Liver (tissue), 9 donors: ENCODE data around the gene MICAL3. TPM values are rescaled to one million over a fixed set of nuclear protein-coding genes. Genes with fewer than 3 reads are reported as not detected.
A peak's percentile ranks its signal among the peaks of the same experiment; 100 is the strongest.

Experiments used
- DNase-seq: peaks from one replicate; pipeline ENCODE4 v3.0.0-alpha.2; 2017; ENCODE audit warnings: low spot score
- H3K27ac ChIP-seq, 2 donors: one replicate each; pipeline ENCODE4 v1.7.0; 2013; ENCODE audit warnings: inconsistent platforms in 2 of 2, low read length in 2 of 2, control low read depth in 1 of 2, low read depth in 1 of 2, mild to moderate bottlenecking in 1 of 2
- H3K27me3 ChIP-seq, 4 donors: one replicate each; pipeline versions ENCODE4 v1.6.1 to v1.7.0; 2013; ENCODE audit warnings: low read length in 3 of 4, inconsistent platforms in 1 of 4, mild to moderate bottlenecking in 1 of 4, moderate library complexity in 1 of 4; ENCODE audit not compliant: control insufficient read depth in 4 of 4, insufficient read depth in 4 of 4
- H3K36me3 ChIP-seq, 4 donors: one replicate each; pipeline versions ENCODE4 v1.6.1 to v1.7.0; 2013; ENCODE audit warnings: low read length in 3 of 4, mild to moderate bottlenecking in 3 of 4, low read depth in 1 of 4, moderate library complexity in 1 of 4; ENCODE audit not compliant: control insufficient read depth in 4 of 4, insufficient read depth in 3 of 4
- H3K4me1 ChIP-seq, 4 donors: one replicate each; pipeline versions ENCODE4 v1.6.1 to v1.7.0; 2013; ENCODE audit warnings: low read length in 3 of 4, mild to moderate bottlenecking in 3 of 4, moderate library complexity in 1 of 4; ENCODE audit not compliant: control insufficient read depth in 4 of 4, insufficient read depth in 4 of 4
- H3K4me3 ChIP-seq, 3 donors: one replicate each; pipeline versions ENCODE4 v1.6.1 to v1.7.0; 2013; ENCODE audit warnings: low read length in 3 of 3, control low read depth in 1 of 3, low read depth in 1 of 3, mild to moderate bottlenecking in 1 of 3
- H3K9ac ChIP-seq, 2 donors: one replicate each; pipeline ENCODE4 v1.7.0; 2013; ENCODE audit warnings: low read length in 2 of 2, mild to moderate bottlenecking in 2 of 2, moderate library complexity in 2 of 2, control low read depth in 1 of 2, low read depth in 1 of 2
- H3K9me3 ChIP-seq, 4 donors: one replicate each; pipeline versions ENCODE4 v1.6.1 to v1.7.0; 2013; ENCODE audit warnings: low read length in 3 of 4; ENCODE audit not compliant: control insufficient read depth in 4 of 4
- FOXA1 ChIP-seq: IDR thresholded peaks from 2 replicates; pipeline ENCODE4 v1.6.1; 2016; ENCODE audit warnings: antibody characterized with exemption
- FOXA2 ChIP-seq: IDR thresholded peaks from 2 replicates; pipeline ENCODE4 v1.6.1; 2016; ENCODE audit warnings: antibody characterized with exemption
- HNF4A ChIP-seq, 2 donors: conservative IDR thresholded peaks; 2 replicates each; pipeline ENCODE4 v1.6.1; 2016; ENCODE audit warnings: antibody characterized with exemption in 2 of 2, mild to moderate bottlenecking in 2 of 2
- JUND ChIP-seq, 2 donors: IDR thresholded peaks; 2 replicates each; pipeline ENCODE4 v1.6.1; 2016; ENCODE audit warnings: antibody characterized with exemption in 2 of 2
- NR2F2 ChIP-seq: IDR thresholded peaks from 2 replicates; pipeline ENCODE4 v1.6.1; 2016; ENCODE audit warnings: antibody characterized with exemption
- RAD21 ChIP-seq, 2 donors: IDR thresholded peaks; 2 replicates each; pipeline ENCODE4 v1.6.1; 2016; ENCODE audit warnings: antibody characterized with exemption in 2 of 2, mild to moderate bottlenecking in 2 of 2
- RXRA ChIP-seq, 2 donors: IDR thresholded peaks; 2 replicates each; pipeline ENCODE4 v1.6.1; 2017 to 2018; ENCODE audit warnings: antibody characterized with exemption in 2 of 2, mild to moderate bottlenecking in 1 of 2
- SP1 ChIP-seq: IDR thresholded peaks from 2 replicates; pipeline ENCODE4 v1.6.1; 2018; ENCODE audit warnings: antibody characterized with exemption, mild to moderate bottlenecking
- TAF1 ChIP-seq: conservative IDR thresholded peaks from 2 replicates; pipeline ENCODE4 v1.6.1; 2016; ENCODE audit warnings: antibody characterized with exemption, mild to moderate bottlenecking
- YY1 ChIP-seq: IDR thresholded peaks from 2 replicates; pipeline ENCODE4 v1.6.1; 2016; ENCODE audit warnings: antibody characterized with exemption, mild to moderate bottlenecking
- WGBS: extraction: QIAGEN DNeasy Blood & Tissue Kit; methylation state at CpG from one replicate; pipeline ENCODE4 v1.1.7; 2013; 5-methylcytosine and 5-hydroxymethylcytosine counted together
- polyA plus RNA-seq, 2 donors: library from polyadenylated mRNA; stranded (reverse) in 1 of 2; unstranded in 1 of 2; fragments of 200-250 nt in 1 of 2; fragments of >200 nt in 1 of 2; fragmentation: Nextera tagmentation in 1 of 2; extraction: Ambion mirVana in 1 of 2; gene quantifications; one replicate each; pipeline versions ENCODE4 v1.2.1 to v1.2.3, GENCODE V29; 2013 to 2015
- total RNA-seq, 2 donors: library from RNA; depleted of rRNA; stranded (reverse); fragments of >200 nt; gene quantifications; one replicate each; pipeline ENCODE4 v1.2.3, GENCODE V29; 2014
- TF ChIP-seq, protein P1 (sequence below): IDR thresholded peaks from 2 replicates; pipeline ENCODE4 v1.6.1; 2016; ENCODE audit warnings: antibody characterized with exemption
- TF ChIP-seq, protein P2 (sequence below): IDR thresholded peaks from 2 replicates; pipeline ENCODE4 v1.6.1; 2016; ENCODE audit warnings: antibody characterized with exemption
- TF ChIP-seq, protein P3 (sequence below): fragments of 150-350 bp; IDR thresholded peaks from 2 replicates; pipeline ENCODE4 v1.5.1; 2017; ENCODE audit warnings: improper control_type of control experiment, low read depth, low read length; ENCODE audit not compliant: missing input control
- TF ChIP-seq, protein P4 (sequence below): IDR thresholded peaks from 2 replicates; pipeline ENCODE4 v1.6.1; 2016; ENCODE audit warnings: antibody characterized with exemption
- TF ChIP-seq, protein P5 (sequence below): IDR thresholded peaks from 2 replicates; pipeline ENCODE4 v1.6.1; 2016; ENCODE audit warnings: antibody characterized with exemption, mild to moderate bottlenecking
- donor health status: healthy.
- donor health status: healthy.
- donor health status: healthy.
- donor health status: healthy.
- donor health status: healthy.

MICAL3 gene
- total and polyA plus RNA-seq, 4 donors = 6.4 to 38.4 (median 23.4) TPM

DNA sequence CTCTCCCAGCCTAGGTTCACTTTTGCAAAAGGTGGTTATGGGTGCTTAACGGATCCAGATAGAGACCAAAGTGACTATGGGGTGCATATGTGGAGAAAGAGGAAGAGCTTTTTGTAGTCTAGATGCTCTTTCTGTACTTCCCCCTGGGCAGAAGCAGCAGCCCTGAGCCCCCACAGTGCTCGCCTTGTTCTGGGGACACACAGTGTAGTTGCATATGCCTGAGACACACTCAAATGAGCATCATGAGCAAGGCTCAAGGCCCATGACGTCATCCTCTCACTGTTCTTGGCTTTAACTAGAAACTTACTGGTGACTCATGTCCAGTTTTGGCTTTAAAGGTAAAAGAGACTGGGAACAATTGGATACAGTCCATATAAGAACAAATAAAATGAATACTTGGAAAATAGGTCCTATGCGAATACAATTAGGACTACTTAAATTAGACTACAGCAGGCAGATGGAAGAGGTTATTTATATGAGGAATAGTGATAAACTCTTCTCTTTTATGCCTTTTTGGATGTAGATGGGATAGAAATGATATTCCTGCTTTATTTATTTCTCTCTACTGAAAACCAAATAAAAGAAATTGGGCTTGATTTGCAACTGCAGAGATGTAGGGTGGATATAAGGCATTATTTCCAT is 33.3 kb upstream of the MICAL3 start:
- no peak for DNase-seq
- Histone ChIP-seq H3K9ac (peak overlapping the region in 1 of 2 donors; percentile 14), H3K9me3 (no peaks in the 10 kb centered on the region), H3K4me3 (no peak overlapping the region), H3K27ac (no peak overlapping the region), H3K36me3 (no peaks in the 10 kb centered on the region), H3K4me1 (peaks cover 5 to 11% (median 7%) of the 10 kb centered on the region in 4 donors), H3K27me3 (no peaks in the 10 kb centered on the region)
- TF ChIP-seq RAD21 (IDR thresholded peaks at IDR 0.05) (no peak), TAF1 (no peak), FOXA2 (no peak), JUND (IDR thresholded peaks at IDR 0.05) (peak; percentile 83 to 92), HNF4A (conservative IDR thresholded peaks at IDR 0.05) (no peak), YY1 (peak; percentile 24), FOXA1 (no peak), NR2F2 (no peak), SP1 (no peak)
- TF ChIP-seq, protein P1, sequence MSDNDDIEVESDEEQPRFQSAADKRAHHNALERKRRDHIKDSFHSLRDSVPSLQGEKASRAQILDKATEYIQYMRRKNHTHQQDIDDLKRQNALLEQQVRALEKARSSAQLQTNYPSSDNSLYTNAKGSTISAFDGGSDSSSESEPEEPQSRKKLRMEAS = no peak
- TF ChIP-seq, protein P2, sequence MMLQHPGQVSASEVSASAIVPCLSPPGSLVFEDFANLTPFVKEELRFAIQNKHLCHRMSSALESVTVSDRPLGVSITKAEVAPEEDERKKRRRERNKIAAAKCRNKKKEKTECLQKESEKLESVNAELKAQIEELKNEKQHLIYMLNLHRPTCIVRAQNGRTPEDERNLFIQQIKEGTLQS = peak; percentile 27
- TF ChIP-seq, protein P3, sequence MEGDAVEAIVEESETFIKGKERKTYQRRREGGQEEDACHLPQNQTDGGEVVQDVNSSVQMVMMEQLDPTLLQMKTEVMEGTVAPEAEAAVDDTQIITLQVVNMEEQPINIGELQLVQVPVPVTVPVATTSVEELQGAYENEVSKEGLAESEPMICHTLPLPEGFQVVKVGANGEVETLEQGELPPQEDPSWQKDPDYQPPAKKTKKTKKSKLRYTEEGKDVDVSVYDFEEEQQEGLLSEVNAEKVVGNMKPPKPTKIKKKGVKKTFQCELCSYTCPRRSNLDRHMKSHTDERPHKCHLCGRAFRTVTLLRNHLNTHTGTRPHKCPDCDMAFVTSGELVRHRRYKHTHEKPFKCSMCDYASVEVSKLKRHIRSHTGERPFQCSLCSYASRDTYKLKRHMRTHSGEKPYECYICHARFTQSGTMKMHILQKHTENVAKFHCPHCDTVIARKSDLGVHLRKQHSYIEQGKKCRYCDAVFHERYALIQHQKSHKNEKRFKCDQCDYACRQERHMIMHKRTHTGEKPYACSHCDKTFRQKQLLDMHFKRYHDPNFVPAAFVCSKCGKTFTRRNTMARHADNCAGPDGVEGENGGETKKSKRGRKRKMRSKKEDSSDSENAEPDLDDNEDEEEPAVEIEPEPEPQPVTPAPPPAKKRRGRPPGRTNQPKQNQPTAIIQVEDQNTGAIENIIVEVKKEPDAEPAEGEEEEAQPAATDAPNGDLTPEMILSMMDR = no peak
- TF ChIP-seq, protein P4, sequence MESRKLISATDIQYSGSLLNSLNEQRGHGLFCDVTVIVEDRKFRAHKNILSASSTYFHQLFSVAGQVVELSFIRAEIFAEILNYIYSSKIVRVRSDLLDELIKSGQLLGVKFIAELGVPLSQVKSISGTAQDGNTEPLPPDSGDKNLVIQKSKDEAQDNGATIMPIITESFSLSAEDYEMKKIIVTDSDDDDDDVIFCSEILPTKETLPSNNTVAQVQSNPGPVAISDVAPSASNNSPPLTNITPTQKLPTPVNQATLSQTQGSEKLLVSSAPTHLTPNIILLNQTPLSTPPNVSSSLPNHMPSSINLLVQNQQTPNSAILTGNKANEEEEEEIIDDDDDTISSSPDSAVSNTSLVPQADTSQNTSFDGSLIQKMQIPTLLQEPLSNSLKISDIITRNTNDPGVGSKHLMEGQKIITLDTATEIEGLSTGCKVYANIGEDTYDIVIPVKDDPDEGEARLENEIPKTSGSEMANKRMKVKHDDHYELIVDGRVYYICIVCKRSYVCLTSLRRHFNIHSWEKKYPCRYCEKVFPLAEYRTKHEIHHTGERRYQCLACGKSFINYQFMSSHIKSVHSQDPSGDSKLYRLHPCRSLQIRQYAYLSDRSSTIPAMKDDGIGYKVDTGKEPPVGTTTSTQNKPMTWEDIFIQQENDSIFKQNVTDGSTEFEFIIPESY = no peak
- TF ChIP-seq, protein P5, sequence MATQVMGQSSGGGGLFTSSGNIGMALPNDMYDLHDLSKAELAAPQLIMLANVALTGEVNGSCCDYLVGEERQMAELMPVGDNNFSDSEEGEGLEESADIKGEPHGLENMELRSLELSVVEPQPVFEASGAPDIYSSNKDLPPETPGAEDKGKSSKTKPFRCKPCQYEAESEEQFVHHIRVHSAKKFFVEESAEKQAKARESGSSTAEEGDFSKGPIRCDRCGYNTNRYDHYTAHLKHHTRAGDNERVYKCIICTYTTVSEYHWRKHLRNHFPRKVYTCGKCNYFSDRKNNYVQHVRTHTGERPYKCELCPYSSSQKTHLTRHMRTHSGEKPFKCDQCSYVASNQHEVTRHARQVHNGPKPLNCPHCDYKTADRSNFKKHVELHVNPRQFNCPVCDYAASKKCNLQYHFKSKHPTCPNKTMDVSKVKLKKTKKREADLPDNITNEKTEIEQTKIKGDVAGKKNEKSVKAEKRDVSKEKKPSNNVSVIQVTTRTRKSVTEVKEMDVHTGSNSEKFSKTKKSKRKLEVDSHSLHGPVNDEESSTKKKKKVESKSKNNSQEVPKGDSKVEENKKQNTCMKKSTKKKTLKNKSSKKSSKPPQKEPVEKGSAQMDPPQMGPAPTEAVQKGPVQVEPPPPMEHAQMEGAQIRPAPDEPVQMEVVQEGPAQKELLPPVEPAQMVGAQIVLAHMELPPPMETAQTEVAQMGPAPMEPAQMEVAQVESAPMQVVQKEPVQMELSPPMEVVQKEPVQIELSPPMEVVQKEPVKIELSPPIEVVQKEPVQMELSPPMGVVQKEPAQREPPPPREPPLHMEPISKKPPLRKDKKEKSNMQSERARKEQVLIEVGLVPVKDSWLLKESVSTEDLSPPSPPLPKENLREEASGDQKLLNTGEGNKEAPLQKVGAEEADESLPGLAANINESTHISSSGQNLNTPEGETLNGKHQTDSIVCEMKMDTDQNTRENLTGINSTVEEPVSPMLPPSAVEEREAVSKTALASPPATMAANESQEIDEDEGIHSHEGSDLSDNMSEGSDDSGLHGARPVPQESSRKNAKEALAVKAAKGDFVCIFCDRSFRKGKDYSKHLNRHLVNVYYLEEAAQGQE = no peak
- 75% methylated on average over 4 of the region's 4 CpGs for WGBS

DNA sequence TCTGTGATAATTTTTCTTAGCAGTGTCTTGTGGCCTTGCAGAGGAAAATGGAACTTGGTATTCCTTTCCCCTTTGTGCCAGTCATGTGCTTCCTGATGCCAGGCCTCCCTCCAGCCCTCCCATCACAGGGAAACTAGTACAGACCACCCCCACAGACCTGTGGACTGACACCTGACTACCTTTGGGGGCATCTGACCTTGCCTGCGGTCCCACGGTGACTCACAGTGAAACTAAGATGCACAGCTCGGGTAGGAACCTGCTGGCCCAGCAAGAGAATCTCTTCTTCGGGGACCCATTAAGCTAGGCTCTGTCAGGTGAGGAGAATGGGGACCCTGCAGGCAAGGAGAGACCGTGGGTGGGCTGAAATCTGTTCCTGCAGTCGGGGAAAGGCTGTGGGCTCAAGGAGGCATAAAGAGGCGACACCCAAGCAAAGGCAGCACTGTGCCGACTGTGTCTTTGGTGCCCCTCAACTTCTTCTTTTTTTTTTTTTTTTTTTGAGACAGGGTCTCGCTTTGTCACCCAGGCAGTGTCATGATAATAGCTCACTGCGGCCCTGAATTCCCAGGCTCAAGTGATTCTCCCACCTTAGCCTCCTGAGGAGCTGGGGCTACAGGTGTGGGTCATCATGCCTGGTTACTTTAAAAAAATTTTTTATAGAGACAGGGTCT is 32.6 kb upstream of the MICAL3 start:
- Histone ChIP-seq H3K9me3 (no peaks in the 10 kb centered on the region), H3K27ac (no peak overlapping the region), H3K36me3 (no peaks in the 10 kb centered on the region), H3K4me1 (peaks cover 5 to 11% (median 7%) of the 10 kb centered on the region in 4 donors), H3K9ac (no peak overlapping the region), H3K27me3 (no peaks in the 10 kb centered on the region), H3K4me3 (no peak overlapping the region)
- no peak for DNase-seq
- WGBS = 94% methylated on average over 10 of the region's 10 CpGs
- TF ChIP-seq RXRA (IDR thresholded peaks at IDR 0.05) (no peak), TAF1 (no peak), YY1 (no peak), RAD21 (IDR thresholded peaks at IDR 0.05) (no peak), JUND (IDR thresholded peaks at IDR 0.05) (no peak)
- TF ChIP-seq, protein P5 = no peak
- TF ChIP-seq, protein P1 = no peak
- TF ChIP-seq, protein P3 = no peak
